ENCODE results near the gene C12orf54.

GRCh38 chr12:48482198-48482597, at the start of gene C12orf54:
- no peak for TF ChIP-seq POLR2AphosphoS5 (IDR thresholded peaks at IDR 0.05)
- TF ChIP-seq, protein P1, sequence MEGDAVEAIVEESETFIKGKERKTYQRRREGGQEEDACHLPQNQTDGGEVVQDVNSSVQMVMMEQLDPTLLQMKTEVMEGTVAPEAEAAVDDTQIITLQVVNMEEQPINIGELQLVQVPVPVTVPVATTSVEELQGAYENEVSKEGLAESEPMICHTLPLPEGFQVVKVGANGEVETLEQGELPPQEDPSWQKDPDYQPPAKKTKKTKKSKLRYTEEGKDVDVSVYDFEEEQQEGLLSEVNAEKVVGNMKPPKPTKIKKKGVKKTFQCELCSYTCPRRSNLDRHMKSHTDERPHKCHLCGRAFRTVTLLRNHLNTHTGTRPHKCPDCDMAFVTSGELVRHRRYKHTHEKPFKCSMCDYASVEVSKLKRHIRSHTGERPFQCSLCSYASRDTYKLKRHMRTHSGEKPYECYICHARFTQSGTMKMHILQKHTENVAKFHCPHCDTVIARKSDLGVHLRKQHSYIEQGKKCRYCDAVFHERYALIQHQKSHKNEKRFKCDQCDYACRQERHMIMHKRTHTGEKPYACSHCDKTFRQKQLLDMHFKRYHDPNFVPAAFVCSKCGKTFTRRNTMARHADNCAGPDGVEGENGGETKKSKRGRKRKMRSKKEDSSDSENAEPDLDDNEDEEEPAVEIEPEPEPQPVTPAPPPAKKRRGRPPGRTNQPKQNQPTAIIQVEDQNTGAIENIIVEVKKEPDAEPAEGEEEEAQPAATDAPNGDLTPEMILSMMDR (IDR thresholded peaks at IDR 0.05): no peak
